IPS-20b (cell line): ENCODE measurements around the gene MYO19.

Experiments
- H3K27ac ChIP-seq: one replicate; pipeline ENCODE4 v1.5.1; 2013; ENCODE audit warnings: low read length
- H3K27me3 ChIP-seq: 2 replicates; pipeline ENCODE4 v1.6.1; 2013; ENCODE audit warnings: mild to moderate bottlenecking, low read length, inconsistent platforms; ENCODE audit not compliant: insufficient read depth
- H3K36me3 ChIP-seq: 2 replicates; pipeline ENCODE4 v1.6.1; 2013; ENCODE audit warnings: low read depth, mild to moderate bottlenecking, inconsistent platforms, low read length, moderate library complexity; ENCODE audit not compliant: insufficient read depth
- H3K4me1 ChIP-seq: 2 replicates; pipeline ENCODE4 v1.6.1; 2013; ENCODE audit warnings: mild to moderate bottlenecking, control low read depth, inconsistent platforms, low read length, moderate library complexity; ENCODE audit not compliant: insufficient read depth
- H3K4me3 ChIP-seq: 2 replicates; pipeline ENCODE4 v1.5.1; 2013; ENCODE audit warnings: mild to moderate bottlenecking, low read length, inconsistent platforms
- H3K9ac ChIP-seq: 2 replicates; pipeline ENCODE4 v1.6.1; 2013; ENCODE audit warnings: low read depth, mild to moderate bottlenecking, inconsistent platforms, low read length, moderate library complexity
- H3K9me3 ChIP-seq: 2 replicates; pipeline ENCODE4 v1.6.1; 2013; ENCODE audit warnings: mild to moderate bottlenecking, low read depth, low read length, inconsistent platforms; ENCODE audit not compliant: insufficient read depth

MYO19 gene

DNA sequence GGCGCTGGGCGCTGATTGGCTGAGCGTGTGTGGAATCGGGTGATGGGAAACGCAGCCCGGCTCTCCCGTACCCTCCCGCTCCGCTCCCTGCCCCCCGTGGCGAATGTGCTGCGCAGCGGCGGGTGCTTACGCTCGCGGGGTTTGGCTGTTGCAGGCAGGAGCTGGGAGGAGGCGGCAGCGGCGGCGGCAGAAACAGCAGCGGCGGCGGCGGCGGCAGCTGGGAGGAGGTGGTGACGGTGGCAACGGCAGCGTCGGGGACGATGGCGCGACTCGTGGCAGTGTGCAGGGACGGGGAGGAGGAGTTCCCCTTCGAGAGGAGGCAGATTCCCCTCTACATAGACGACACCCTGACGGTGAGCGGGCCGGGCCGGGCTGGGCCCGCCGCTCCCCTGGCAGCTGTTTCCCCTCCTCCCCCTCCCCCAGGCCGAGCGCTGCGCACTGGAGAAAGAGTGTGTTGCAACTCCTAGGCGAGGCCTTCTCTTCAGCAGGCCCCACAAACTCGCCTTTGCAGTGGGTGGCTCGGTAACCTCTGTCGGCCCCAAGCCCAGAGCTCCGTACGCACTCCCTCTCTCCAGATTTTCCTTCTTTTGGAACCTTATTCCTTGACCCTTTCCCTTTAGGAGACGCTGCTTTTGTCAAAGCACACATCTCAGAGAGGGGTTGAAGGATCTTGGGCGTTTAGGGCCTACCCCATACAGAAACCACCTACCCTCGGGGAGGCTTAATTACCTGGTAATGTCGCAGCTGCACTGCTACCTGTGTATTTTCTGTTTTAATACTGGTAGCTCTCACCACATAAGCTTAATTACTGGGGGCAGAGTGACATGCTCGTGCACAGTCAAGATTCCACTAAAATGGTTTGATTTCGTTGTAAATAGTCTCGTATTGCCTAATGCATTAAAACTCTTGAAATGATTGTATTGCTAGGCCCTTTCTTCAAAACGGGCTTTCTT is 11.1 kb upstream of the MYO19 start:
- peak overlapping the region; percentile 82 for H3K4me3 ChIP-seq
- no peaks in the 10 kb centered on the region for H3K27me3 ChIP-seq
- peak overlapping the region; percentile 44 for H3K27ac ChIP-seq
- no peaks in the 10 kb centered on the region for H3K9me3 ChIP-seq
- no peaks in the 10 kb centered on the region for H3K36me3 ChIP-seq
- peaks cover 11% of the 10 kb centered on the region for H3K4me1 ChIP-seq
- peak overlapping the region; percentile 89 for H3K9ac ChIP-seq

DNA sequence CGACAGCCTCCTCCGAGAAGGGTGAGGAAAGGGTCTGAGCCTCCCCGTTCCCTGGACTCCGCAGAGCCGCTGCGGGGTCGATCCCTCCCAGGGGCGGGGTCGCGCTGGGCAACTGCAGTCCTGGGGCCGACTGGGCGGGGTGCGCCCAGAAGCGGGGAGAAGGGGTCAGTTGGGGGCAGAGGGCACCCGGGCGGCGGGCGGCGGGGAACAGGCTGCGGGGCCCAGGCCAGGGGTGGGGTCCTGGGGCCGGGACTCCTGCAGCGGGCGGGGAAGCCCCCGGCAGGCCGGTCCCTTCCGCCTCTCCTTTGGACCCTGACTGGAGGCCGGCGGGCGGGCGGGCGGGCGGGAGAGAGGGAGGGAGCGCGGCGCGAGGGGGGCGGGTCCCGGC is 10.4 kb upstream of the MYO19 start:
- H3K27ac ChIP-seq = peak overlapping the region; percentile 86
- peak overlapping the region; percentile 96 for H3K9ac ChIP-seq
- no peaks in the 10 kb centered on the region for H3K36me3 ChIP-seq
- peak overlapping the region; percentile 91 for H3K4me3 ChIP-seq
- no peaks in the 10 kb centered on the region for H3K9me3 ChIP-seq
- H3K4me1 ChIP-seq = peaks cover 11% of the 10 kb centered on the region
- no peaks in the 10 kb centered on the region for H3K27me3 ChIP-seq

DNA sequence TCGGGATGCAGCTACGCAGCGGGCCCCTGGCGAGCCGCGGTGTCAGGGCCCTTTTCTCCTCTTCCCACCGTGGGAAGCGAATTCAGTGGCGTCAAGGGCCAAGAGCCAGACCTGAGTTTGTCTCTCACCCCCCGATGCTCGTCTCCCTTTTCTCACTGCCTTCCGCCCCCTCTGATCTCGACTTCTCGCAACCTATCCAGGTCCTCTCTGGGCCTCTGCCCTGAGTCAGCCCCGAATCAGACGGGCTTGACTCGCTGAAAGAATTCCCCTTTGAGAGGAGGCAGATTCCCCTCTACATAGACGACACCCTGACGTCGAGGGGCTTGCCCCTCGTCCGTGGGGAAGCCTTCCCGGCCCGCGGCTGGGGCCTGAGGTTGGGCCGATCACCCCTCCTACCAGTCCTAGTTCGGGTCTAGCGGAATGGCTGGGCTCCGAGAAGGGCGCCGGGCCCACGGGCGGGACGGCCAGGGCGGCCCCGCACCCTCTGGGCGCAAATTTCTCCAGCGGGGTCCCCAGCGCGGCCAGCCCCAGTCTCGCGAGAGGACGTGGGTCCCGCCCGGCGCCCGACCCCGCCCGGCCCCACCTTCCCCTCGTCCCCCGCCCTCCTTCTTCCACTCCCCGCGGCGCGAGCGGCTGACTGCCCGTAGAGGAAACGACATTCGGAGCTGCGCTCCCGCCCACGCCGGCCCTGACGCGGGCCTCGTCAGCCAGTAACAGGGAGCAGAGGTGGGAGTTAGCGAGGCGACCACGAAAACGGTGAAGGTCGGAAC is 9.8 kb upstream of the MYO19 start, which contains the start of gene GGNBP2:
Gene GGNBP2 (plus strand): TSS at position 613 of the 770 bp plus-strand sequence. CDS start 806 bp downstream, outside the sequence.
- H3K4me1 ChIP-seq = peaks cover 11% of the 10 kb centered on the region
- no peaks in the 10 kb centered on the region for H3K9me3 ChIP-seq
- H3K27ac ChIP-seq = peak within 1 kb of the TSS; percentile 86
- peak within 1 kb of the TSS; percentile 96 for H3K9ac ChIP-seq
- no peaks in the 10 kb centered on the region for H3K36me3 ChIP-seq
- H3K27me3 ChIP-seq = no peaks in the 10 kb centered on the region
- peak within 1 kb of the TSS; percentile 91 for H3K4me3 ChIP-seq

- no peaks in the 10 kb centered on the region for H3K9me3 ChIP-seq
- H3K27ac ChIP-seq = peak overlapping the region; percentile 82
- H3K4me1 ChIP-seq = peaks cover 11% of the 10 kb centered on the region
- H3K36me3 ChIP-seq = peaks cover under 1% of the 10 kb centered on the region; the same call in 1 of the 2 replicates
- H3K9ac ChIP-seq = peak overlapping the region; percentile 96
- H3K4me3 ChIP-seq = peak overlapping the region; percentile 91
- no peaks in the 10 kb centered on the region for H3K27me3 ChIP-seq
These were observed 9.3 kb upstream of the MYO19 start for GRCh38 chr17:36544044-36544306.

DNA sequence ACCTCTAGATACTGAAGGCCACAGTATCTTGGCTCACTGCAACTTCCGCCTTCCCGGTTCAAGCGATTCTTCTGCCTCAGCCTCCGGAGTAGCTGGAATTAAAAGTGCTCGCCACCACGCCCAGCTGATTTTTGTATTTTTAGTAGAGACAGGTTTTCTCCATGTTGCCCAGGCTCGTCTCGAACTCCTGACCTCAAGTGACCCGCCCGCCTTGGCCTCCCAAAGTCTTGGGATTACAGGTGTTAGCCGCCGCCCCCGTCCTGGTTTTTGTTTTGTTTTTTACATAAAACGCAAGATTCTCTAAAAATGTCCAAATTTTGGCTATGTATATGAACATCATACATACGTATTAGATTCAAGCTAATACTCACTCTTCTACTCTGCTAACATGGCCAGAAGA is 8.1 kb upstream of the MYO19 start:
- H3K9ac ChIP-seq = no peak overlapping the region
- no peak overlapping the region for H3K27ac ChIP-seq
- no peaks in the 10 kb centered on the region for H3K9me3 ChIP-seq
- H3K4me1 ChIP-seq = peaks cover 8% of the 10 kb centered on the region
- no peak overlapping the region for H3K4me3 ChIP-seq
- H3K36me3 ChIP-seq = peaks cover 11% of the 10 kb centered on the region
- no peaks in the 10 kb centered on the region for H3K27me3 ChIP-seq

DNA sequence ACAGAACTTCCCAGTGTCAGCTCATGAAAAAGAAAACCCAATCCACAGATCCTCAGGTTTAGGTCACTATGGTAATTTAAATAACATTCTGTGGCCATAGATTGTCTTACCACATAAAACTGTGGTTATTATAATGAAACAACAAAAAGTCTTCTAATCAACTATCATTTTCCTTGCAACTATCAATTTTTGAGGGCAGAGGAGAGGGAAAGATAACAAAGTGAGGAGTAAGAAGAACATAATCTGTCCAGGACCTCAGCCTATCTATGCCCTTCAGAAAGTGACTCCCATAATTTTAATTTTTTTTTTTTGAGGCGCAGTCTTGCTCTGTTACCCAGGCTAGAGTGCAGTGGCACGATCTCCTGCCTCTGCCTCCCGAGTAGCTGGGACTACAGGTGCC is 6.0 kb upstream of the MYO19 start:
- Histone ChIP-seq H3K9ac (no peak overlapping the region), H3K9me3 (no peaks in the 10 kb centered on the region), H3K4me3 (no peak overlapping the region), H3K27me3 (no peaks in the 10 kb centered on the region), H3K36me3 (peaks cover 23% of the 10 kb centered on the region), H3K27ac (no peak overlapping the region), H3K4me1 (peaks cover 5% of the 10 kb centered on the region; the same call in 1 of the 2 replicates)

- Histone ChIP-seq H3K4me3 (peak overlapping the region; percentile 91), H3K36me3 (peaks cover 52% of the 10 kb centered on the region), H3K9me3 (no peaks in the 10 kb centered on the region), H3K27me3 (no peaks in the 10 kb centered on the region), H3K27ac (no peak overlapping the region), H3K9ac (peak overlapping the region; percentile 97), H3K4me1 (peaks cover 11% of the 10 kb centered on the region; the same call in 1 of the 2 replicates)
These were observed 1.0 kb upstream of the MYO19 start for GRCh38 chr17:36535669-36536081.

DNA sequence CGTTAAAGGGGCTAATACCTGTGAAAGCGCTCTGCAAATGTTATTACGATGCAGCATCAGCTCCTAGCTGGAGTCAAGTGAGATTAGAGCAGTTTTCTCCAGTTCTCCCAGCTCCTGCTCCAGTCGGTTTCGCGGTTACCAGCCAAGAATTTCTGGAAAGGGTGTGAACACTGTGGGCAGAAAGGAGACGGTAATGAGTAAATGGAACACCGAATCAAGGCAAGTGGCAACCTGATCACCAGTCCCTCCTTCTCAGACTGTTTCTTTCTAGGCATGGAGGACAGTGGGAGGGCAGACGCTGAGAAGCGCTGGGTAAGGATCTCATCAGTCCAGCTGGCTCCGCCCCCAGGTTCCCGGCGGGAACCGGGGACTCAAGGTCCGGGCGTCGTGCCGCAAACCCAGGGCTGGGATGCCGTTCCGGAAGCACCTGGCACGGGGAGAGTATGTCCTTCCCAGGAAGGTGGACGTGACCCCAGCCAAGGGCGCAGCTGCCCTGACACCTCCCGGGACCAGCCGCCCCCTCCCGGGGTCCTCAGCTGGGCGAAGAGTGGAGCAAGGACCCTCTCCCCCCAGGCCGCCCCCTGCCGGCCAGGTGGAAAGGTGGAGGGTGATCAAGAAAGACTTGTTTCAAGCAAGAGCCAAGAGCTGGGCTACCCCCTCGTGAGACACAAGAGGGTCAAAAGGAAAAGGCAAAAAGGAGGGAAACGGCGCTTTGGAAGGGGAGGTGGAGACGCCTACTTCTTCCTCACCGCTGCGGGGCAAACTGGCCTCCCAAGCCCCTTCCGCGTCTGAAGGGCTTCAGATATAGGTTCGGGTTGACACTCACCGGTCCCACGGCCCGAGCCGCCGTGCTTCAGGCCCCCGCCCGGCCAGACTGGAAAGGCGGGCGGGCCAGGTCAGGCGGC is 481 bp downstream of the MYO19 start:
- Histone ChIP-seq H3K27ac (peak overlapping the region; percentile 93), H3K36me3 (peaks cover 66% of the 10 kb centered on the region), H3K4me3 (peak overlapping the region; percentile 91), H3K9ac (peak overlapping the region; percentile 97), H3K9me3 (no peaks in the 10 kb centered on the region), H3K4me1 (peaks cover 11% of the 10 kb centered on the region; the same call in 1 of the 2 replicates), H3K27me3 (no peaks in the 10 kb centered on the region)

DNA sequence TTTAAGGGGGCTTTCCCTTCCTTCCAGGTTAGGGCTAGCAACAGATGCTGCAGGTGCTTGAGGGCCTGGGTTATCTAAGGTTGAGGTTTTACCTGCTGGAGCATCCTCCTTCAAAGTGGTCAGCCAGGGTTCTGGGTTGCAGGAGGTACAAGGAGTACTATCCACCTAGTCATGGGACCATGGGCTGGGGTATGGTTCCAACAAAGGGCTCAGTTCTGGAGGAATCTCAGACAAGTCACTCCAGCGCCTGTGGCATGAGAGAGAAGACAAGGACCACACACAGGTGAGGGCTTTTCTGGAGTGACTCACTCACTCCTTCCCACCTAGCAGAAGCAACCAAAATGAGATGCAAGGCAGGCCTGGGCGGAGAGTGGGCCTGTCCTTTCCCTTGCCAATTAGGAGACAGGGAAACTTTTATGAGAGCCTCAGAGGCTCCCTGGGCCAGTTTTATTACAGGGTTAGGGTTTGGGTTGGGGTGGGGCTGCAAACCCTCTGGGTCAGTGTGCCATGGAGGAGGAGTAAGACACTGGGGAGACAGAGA is 2.2 kb downstream of the MYO19 start:
- no peak overlapping the region for H3K27ac ChIP-seq
- H3K4me1 ChIP-seq = peaks cover 11% of the 10 kb centered on the region; the same call in 1 of the 2 replicates
- no peak overlapping the region for H3K4me3 ChIP-seq
- H3K9ac ChIP-seq = peak overlapping the region; percentile 41; the same call in 1 of the 2 replicates
- no peaks in the 10 kb centered on the region for H3K9me3 ChIP-seq
- H3K36me3 ChIP-seq = peaks cover 69% of the 10 kb centered on the region
- H3K27me3 ChIP-seq = no peaks in the 10 kb centered on the region

GRCh38 chr17:36529121-36529520 is 5.5 kb downstream of the MYO19 start:
- H3K9me3 ChIP-seq = no peaks in the 10 kb centered on the region
- H3K36me3 ChIP-seq = peaks cover 93% of the 10 kb centered on the region
- H3K27ac ChIP-seq = no peak overlapping the region
- H3K4me1 ChIP-seq = peaks cover 6% of the 10 kb centered on the region; the same call in 1 of the 2 replicates
- no peak overlapping the region for H3K4me3 ChIP-seq
- no peaks in the 10 kb centered on the region for H3K27me3 ChIP-seq
- no peak overlapping the region for H3K9ac ChIP-seq
